ENCODE measurements around the gene ARHGAP33. TPM values are rescaled to one million over a fixed set of nuclear protein-coding genes. Genes with fewer than 3 reads are reported as not detected.

ARHGAP33 gene
- total and polyA plus RNA-seq, 2 of the 4 experiments (the other 2 are of a cell fraction) = 0.72 to 11.9 TPM

GRCh38 chr19:35759697-35760096 lies 15.7 kb upstream of the ARHGAP33 start:
- intact Hi-C loops (cut with micrococcal nuclease) = loop anchor here (2.0 to 5.0 kb wide), 2 partner anchors 15 to 173 kb away; partner anchors contain the start of gene ARHGAP33
- DNase-seq = no peak
- peaks cover 6% of the 10 kb centered on the region; the same call in 1 of the 2 replicates for H4K20me1 ChIP-seq (ENCODE audit: insufficient read depth, low read length)
- peaks cover 34 to 47% of the 10 kb centered on the region in 2 experiments for H3K79me1 ChIP-seq (ENCODE audit: low read depth in 1 of 2, low read length in 2 of 2)
- no peak overlapping the region for H3K9ac ChIP-seq (ENCODE audit: low read depth, low read length)
- no peak overlapping the region for H3K27ac ChIP-seq (ENCODE audit: insufficient read depth, low read length)
- no peak overlapping the region for H2BK120ac ChIP-seq (ENCODE audit: low read depth, low read length)
- no peak overlapping the region for H2AFZ ChIP-seq (replicated peaks; ENCODE audit: low read length, poor library complexity)
- H3K4ac ChIP-seq (ENCODE audit: low read depth, low read length) = no peak overlapping the region
- dilution Hi-C loops (cut with HindIII; ENCODE audit: low sequenced_read_pairs, unreplicated experiment) = no loop called here
- H2AK5ac ChIP-seq (ENCODE audit: low read depth, low read length) = no peak overlapping the region
- no CpG with 5 or more reads among the region's 2 CpGs for WGBS, 2 experiments (ENCODE audit: extremely low coverage in 2 of 2, insufficient read length in 1 of 2)
- no peak overlapping the region for H3K14ac ChIP-seq (replicated peaks; ENCODE audit: low read depth, low read length)
- H3K9me1 ChIP-seq (ENCODE audit: insufficient read depth, low read length) = peaks cover 20% of the 10 kb centered on the region; the same call in 1 of the 2 replicates
- H2BK5ac ChIP-seq (ENCODE audit: low read depth, low read length, poor library complexity, severe bottlenecking) = no peak overlapping the region
- no peak overlapping the region for H3K18ac ChIP-seq (ENCODE audit: low read depth, low read length)
- H3K23ac ChIP-seq (ENCODE audit: low read depth, low read length) = no peak overlapping the region
- no peak overlapping the region for H4K91ac ChIP-seq (ENCODE audit: insufficient read depth, low read depth, low read length)
- no peak overlapping the region for H3K56ac ChIP-seq (ENCODE audit: extremely low read depth, insufficient read depth, low read length)
- H2AK9ac ChIP-seq (replicated peaks; ENCODE audit: low read depth, low read length, poor library complexity) = peak overlapping the region; percentile 63
- H4K8ac ChIP-seq (ENCODE audit: low read depth in 2 of 2, low read length in 2 of 2) = no peak overlapping the region
- H3K36me3 ChIP-seq (ENCODE audit: control insufficient read depth, insufficient read depth, low read length) = peaks cover 17% of the 10 kb centered on the region
- H3K4me1 ChIP-seq (ENCODE audit: control insufficient read depth, insufficient read depth, low read length) = peaks cover 13% of the 10 kb centered on the region
- no peak overlapping the region for H4K5ac ChIP-seq (ENCODE audit: low read depth, low read length)
- H2BK15ac ChIP-seq (ENCODE audit: low read depth, low read length) = no peak overlapping the region
- TF ChIP-seq CHD1 (IDR thresholded peaks at IDR 0.05; ENCODE audit: low read depth, low read length) = no peak
- TF ChIP-seq CTCF (conservative IDR thresholded peaks at IDR 0.05; ENCODE audit: low read depth, low read length) = no peak
- TF ChIP-seq NFE2L2 (IDR thresholded peaks at IDR 0.05; ENCODE audit: low read depth, low read length) = no peak
- no peak for TF ChIP-seq USF2 (IDR thresholded peaks at IDR 0.05; ENCODE audit: low read depth, low read length)
- no peak for TF ChIP-seq MAZ (IDR thresholded peaks at IDR 0.05; ENCODE audit: borderline replicate concordance, low read depth, low read length)
- no peak for TF ChIP-seq MAFK (IDR thresholded peaks at IDR 0.05; ENCODE audit: low read depth, low read length)
- no peak for TF ChIP-seq RAD21 (IDR thresholded peaks at IDR 0.05; ENCODE audit: low read length)
- no peak for TF ChIP-seq CEBPB (IDR thresholded peaks at IDR 0.05; ENCODE audit: low read depth, low read length)
- TF ChIP-seq RFX5 (IDR thresholded peaks at IDR 0.05; ENCODE audit: low read depth, low read length) = no peak
- TF ChIP-seq POLR2A (IDR thresholded peaks at IDR 0.05; ENCODE audit: low read depth, low read length) = no peak
- no peak for TF ChIP-seq RCOR1 (IDR thresholded peaks at IDR 0.05; ENCODE audit: insufficient replicate concordance, low read length)
- TF ChIP-seq BHLHE40 (IDR thresholded peaks at IDR 0.05; ENCODE audit: low read depth, low read length) = no peak
- no peak for TF ChIP-seq ELK1 (IDR thresholded peaks at IDR 0.05; ENCODE audit: borderline replicate concordance, low read depth, low read length)
- TF ChIP-seq MXI1 (IDR thresholded peaks at IDR 0.05; ENCODE audit: borderline replicate concordance, low read depth, low read length) = no peak
- TF ChIP-seq SMC3 (IDR thresholded peaks at IDR 0.05; ENCODE audit: low read depth, low read length) = no peak
- no peaks in the 10 kb centered on the region for H3K27me3 ChIP-seq (ENCODE audit: control insufficient read depth, insufficient read depth, low read length)
- no peak overlapping the region for H3K4me2 ChIP-seq (ENCODE audit: low read depth, low read length)
- in situ Hi-C loops (cut with MboI; ENCODE audit: low sequenced_read_pairs) = no loop called here
- no peaks in the 10 kb centered on the region for H3K9me3 ChIP-seq (ENCODE audit: control insufficient read depth, insufficient read depth, low read length)
- CTCF ChIA-PET = no interaction called here
- no TSS peak for BruUV-seq (replicated peaks)
- no peak overlapping the region for H2BK20ac ChIP-seq (ENCODE audit: low read depth, low read length)
- POLR2A ChIA-PET (ENCODE audit: unreplicated experiment) = no interaction called here
- no peak for ATAC-seq (ENCODE audit: low read depth)
- no peak overlapping the region for H3K4me3 ChIP-seq (ENCODE audit: insufficient read depth, low read depth, low read length)

Measured in IMR-90 (cell line).